Suprapubic skin (tissue), 4 donors: ENCODE results near the gene PRSS2.

Experiments
- CTCF ChIP-seq, 2 donors: fragments of 200-600 bp in 1 of 2; fragments of 450-650 bp in 1 of 2; sonication (generic) in 1 of 2; IDR thresholded peaks; one replicate each; pipeline ENCODE4 v1.5.1; 2016 to 2019; ENCODE audit warnings: antibody characterized with exemption in 2 of 2, mild to moderate bottlenecking in 1 of 2, moderate library complexity in 1 of 2
- EP300 ChIP-seq: sonication (generic); formaldehyde crosslinking; IDR thresholded peaks from one replicate; pipeline ENCODE4 v1.6.1; 2017; ENCODE audit warnings: antibody characterized with exemption
- POLR2A ChIP-seq, 2 donors: fragments of 450-650 bp; IDR thresholded peaks; one replicate each; pipeline ENCODE4 v1.6.1; 2017; ENCODE audit warnings: antibody characterized with exemption in 2 of 2, mild to moderate bottlenecking in 2 of 2, moderate library complexity in 2 of 2
- POLR2AphosphoS5 ChIP-seq, 3 donors: sonication (generic); formaldehyde crosslinking; IDR thresholded peaks; one replicate each; pipeline ENCODE4 v1.6.1; 2017; ENCODE audit warnings: antibody characterized with exemption in 3 of 3

- TF ChIP-seq CTCF (IDR thresholded peaks at IDR 0.05) (no peak), EP300 (no peak), POLR2A (IDR thresholded peaks at IDR 0.05) (no peak), POLR2AphosphoS5 (IDR thresholded peaks at IDR 0.05) (no peak)
Observed at GRCh38 chr7:142749218-142749993, 21.4 kb upstream of the PRSS2 start, which contains the start of gene PRSS1.
